ENCODE data around the gene OR52N4. TPM values are rescaled to one million over a fixed set of nuclear protein-coding genes. Genes with fewer than 3 reads are reported as not detected.
A peak's percentile ranks its signal among the peaks of the same experiment; 100 is the strongest.
"Not testable (repeated sequence)": the region's sequence is repeated elsewhere in the genome, so short reads cannot be mapped to it uniquely, and the experiment has no call there.

Gene OR52N4
- not detected for total RNA-seq

- DNase-seq: no peak
Measured at GRCh38 chr11:5753943-5754342, at the start of gene OR52N4. Gene OR52N4 (plus strand): TSS chr11:5754243. CDS start chr11:5754741, 498 bp downstream.

- DNase-seq: no peak
Measured at GRCh38 chr11:5705688-5706087, 48.4 kb upstream of the OR52N4 start.

- DNase-seq: no peak
Measured at GRCh38 chr11:5712507-5712906, 41.5 kb upstream of the OR52N4 start.

- no peak for DNase-seq
Measured at GRCh38 chr11:5713695-5714094, 40.3 kb upstream of the OR52N4 start.

DNA sequence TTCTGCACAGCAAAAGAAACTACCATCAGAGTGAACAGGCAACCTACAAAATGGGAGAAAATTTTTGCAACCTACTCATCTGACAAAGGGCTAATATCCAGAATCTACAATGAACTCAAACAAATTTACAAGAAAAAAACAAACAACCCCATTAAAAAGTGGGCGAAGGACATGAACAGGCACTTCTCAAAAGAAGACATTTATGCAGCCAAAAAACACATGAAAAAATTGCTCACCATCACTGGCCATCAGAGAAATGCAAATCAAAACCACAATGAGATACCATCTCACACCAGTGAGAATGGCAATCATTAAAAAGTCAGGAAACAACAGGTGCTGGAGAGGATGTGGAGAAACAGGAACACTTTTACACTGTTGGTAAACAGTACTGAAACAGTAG lies 37.5 kb upstream of the OR52N4 start:
- DNase-seq: not testable (repeated sequence)

DNA sequence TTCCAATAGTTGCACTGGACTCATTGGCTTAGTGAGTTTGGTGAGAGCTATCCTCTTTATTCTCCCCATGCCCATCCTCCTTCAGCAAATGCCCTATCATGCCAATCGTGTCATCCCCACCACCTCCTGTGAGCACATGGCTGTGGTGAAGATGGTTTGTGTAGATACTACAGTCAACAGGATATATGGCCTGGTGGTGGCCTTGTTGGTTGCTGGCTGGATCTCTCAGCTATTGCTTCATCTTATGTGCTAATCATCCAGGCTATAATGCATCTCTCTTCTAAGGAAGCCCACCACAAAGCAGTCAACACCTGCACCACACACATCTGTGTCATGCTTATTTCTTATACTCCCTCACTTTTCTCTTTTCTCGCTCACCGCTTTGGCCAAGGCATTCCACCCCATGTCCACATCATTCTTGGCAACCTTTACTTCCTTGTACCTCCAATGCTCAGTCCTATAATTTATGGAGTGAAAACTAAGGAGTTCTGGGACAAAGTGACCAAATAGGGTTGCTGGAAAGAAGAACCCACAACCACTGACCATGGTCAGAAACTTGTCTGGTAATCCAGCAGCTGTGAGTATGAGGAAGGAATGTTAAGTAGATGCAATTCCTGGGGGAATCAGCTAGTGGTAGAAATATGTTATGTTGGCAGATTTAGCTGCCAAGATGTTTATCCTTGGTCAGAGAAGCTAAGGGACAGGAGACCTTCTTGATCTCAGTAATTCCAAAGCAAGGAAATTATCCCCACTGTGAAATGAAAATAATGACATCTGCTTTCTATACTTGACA lies 34.1 kb upstream of the OR52N4 start:
- no peak for DNase-seq

GRCh38 chr11:5722622-5723021 lies 31.4 kb upstream of the OR52N4 start:
- no peak for DNase-seq

GRCh38 chr11:5726351-5726750 lies 27.7 kb upstream of the OR52N4 start:
- no peak for DNase-seq

DNA sequence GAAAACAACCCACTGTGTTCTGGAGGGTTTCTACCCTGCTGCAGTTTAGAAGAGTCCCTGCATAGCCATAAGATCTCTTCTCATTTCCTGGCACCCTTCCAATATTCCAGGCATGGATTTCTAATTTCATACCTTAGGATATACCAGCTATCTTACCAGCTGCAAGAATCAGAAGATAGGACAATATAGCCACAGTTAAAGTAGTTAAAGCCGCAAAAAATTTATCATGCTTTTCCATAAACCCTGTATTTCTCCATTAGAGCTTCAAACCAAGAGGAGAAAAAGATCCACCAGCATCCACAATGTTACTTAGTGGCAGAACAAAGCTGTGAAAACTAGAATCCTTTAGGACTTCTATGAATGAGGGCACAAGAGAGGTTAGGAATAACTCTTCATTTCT lies 26.4 kb upstream of the OR52N4 start:
- peak; percentile 3 for DNase-seq

DNA sequence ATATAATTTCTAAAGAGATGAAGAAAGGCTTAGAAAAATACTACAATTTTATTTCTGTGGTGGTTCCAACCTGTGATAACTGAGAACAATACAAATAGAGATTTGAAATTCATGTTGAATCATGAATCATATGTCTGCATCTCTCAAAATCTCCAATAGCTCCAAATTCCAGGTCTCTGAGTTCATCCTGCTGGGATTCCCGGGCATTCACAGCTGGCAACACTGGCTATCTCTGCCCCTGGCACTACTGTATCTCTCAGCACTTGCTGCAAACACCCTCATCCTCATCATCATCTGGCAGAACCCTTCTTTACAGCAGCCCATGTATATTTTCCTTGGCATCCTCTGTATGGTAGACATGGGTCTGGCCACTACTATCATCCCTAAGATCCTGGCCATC lies 17.6 kb upstream of the OR52N4 start, which contains the start of gene OR56B1:
TSS of gene OR56B1 (plus strand) at position 53 of the 400 bp plus-strand sequence. CDS start at position 122, 69 bp downstream.
- no peak for DNase-seq

DNA sequence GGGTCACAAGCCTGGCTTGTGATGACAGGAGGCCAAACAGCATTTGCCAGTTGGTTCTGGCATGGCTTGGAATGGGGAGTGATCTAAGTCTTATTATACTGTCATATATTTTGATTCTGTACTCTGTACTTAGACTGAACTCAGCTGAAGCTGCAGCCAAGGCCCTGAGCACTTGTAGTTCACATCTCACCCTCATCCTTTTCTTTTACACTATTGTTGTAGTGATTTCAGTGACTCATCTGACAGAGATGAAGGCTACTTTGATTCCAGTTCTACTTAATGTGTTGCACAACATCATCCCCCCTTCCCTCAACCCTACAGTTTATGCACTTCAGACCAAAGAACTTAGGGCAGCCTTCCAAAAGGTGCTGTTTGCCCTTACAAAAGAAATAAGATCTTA lies 17.0 kb upstream of the OR52N4 start:
- DNase-seq: no peak

DNA sequence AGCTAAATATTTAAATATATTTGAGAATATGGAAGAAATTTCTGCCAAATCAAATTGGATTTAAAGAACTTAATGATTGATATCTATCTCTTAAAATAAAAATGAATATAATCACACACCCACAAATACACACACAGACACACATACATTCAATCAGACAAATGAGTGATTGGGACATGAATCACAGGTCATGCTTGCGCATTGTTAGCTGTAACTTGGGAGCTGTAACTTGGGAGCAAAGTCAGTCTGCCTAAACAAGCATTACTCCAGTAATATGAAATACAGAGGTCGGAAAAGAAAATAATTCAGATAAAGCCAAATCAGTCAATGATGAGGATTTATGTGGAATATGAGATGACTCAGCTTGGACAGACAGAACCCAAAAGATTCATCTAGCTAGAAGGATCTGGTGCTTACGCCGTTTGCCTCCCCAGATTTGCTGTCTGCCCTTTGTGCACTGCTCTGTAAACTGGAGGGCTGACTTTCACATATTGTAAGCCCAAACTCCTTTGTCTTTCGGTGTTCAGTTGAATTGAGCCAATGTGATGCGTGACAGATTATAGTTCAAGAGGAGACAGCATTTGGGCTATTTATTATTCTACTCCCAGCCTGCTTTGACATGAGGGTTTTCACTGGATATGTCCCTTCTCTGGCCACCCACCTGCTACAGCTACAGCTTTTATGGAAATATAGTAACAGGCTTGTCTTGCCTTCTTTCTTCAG lies 16.2 kb upstream of the OR52N4 start:
- no peak for DNase-seq

- no peak for DNase-seq
Measured at GRCh38 chr11:5738431-5738830, 15.6 kb upstream of the OR52N4 start.

DNA sequence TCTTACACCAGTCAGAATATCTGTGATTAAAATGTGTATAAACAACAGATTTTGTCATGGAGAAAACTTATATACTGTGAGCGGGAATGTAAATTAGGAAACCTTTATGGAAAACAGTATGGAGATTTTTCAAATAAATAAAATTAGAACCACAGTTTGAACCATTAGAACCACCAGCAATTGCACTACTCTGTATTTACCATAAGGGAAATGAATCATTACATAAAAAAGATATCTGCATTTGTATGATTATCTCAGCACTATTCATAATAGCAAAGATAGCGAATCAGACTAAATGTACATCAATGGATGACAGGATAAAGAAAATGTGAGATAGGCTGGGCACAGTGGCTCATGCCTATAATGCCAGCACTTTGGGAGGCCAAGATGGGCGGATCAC lies 7.4 kb upstream of the OR52N4 start:
- DNase-seq: no peak

GRCh38 chr11:5749836-5750235 lies 4.2 kb upstream of the OR52N4 start:
- no peak for DNase-seq

GRCh38 chr11:5767056-5767455 lies 13.0 kb downstream of the OR52N4 start:
- no peak for DNase-seq

DNA sequence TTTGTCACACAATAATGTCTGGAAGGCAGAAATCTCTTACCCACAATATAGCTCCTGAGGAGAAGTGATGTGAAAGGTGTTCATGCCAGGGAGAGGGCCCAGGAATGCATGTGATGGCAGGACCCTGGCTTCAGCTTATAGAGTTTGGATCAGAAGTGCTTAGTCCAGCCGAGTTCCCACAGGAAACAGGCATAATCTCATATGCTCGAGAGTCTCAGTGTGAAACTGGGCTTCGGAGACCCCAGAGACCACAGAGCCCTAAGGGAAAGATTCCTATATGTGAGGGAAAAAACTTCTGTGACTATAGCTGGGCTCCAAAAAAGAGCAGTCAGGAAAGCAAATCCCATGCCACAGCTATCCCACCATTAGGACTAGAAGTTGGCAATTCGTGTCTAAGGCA lies 29.2 kb downstream of the OR52N4 start, which contains the start of gene OR52N5:
TSS of gene OR52N5 (minus strand) at position 101 of the 400 bp plus-strand sequence. CDS start 4,721 bp downstream, outside the sequence.
- no peak for DNase-seq

DNA sequence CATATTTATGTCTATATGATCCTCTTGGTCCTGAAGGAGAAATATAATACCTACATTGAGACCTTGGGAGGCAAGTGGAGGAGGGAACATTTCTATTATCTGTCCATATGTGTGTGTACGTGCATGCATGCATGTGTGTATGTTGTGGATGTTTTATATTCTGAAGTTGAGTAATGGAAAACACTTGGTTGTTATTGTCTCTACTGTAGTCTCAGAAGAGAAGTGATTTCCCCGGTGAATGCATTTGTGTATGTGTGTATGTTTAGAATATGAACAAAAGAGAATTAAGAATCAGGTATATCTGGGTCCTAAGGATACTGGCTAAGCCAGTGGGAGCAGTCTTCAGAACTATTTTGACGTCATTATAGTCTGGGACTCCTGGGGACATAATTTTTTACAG lies 37.1 kb downstream of the OR52N4 start, which contains the start of gene OR52N1:
TSS of gene OR52N1 (minus strand) at position 101 of the 400 bp plus-strand sequence. CDS start 2,449 bp downstream, outside the sequence.
- DNase-seq: no peak

- DNase-seq: no peak
Measured at GRCh38 chr11:5796541-5796940, 42.5 kb downstream of the OR52N4 start.

DNA sequence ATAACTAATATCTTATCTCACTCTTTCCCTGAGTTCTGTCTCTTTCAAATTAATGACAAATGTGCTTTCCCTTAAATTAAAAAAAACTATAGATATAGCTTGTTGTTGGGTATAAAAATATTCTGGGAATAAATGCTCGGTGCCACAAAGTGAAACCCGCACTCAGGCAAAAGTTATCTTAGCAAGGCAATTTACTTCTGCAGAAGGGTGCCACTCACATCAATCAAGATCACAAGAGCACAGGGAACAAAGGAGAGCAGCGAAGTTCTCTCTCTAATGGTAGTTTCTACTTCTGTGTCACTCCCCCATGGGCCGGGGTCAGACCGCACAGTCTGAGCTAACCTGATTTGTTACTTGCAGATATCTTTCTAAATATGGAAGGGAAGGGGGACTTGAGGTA lies 49.9 kb downstream of the OR52N4 start:
- no peak for DNase-seq

Measured in tongue (tissue), 2 donors.